ENCODE data around the gene PEPD.

DNA sequence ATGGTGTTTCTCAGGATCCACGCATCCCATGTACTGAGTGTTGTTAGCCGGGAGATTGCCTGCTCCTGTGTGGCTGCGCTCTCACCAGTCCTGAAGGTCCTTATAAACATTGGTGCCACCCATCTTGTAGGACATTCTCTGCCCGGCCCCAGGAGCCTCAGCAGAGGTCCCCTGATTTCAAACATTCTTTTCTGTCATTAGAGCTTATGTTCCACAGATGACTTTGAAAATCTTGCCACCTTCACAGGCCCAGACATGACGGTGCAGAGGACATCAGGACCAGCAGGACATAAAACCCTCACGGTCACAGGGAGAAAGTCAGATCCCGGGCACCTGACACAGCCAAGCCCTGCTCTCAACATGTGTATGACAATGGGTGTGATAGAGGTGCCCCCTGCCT is 33.2 kb upstream of the PEPD start:
- no peak for TF ChIP-seq POLR2A (IDR thresholded peaks at IDR 0.05)
- TF ChIP-seq, protein P1, sequence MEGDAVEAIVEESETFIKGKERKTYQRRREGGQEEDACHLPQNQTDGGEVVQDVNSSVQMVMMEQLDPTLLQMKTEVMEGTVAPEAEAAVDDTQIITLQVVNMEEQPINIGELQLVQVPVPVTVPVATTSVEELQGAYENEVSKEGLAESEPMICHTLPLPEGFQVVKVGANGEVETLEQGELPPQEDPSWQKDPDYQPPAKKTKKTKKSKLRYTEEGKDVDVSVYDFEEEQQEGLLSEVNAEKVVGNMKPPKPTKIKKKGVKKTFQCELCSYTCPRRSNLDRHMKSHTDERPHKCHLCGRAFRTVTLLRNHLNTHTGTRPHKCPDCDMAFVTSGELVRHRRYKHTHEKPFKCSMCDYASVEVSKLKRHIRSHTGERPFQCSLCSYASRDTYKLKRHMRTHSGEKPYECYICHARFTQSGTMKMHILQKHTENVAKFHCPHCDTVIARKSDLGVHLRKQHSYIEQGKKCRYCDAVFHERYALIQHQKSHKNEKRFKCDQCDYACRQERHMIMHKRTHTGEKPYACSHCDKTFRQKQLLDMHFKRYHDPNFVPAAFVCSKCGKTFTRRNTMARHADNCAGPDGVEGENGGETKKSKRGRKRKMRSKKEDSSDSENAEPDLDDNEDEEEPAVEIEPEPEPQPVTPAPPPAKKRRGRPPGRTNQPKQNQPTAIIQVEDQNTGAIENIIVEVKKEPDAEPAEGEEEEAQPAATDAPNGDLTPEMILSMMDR (IDR thresholded peaks at IDR 0.05) = no peak

Data from Peyer's patch (tissue), 4 donors.